CD4-positive, alpha-beta T cell (primary cell): ENCODE measurements around the gene MRPL55. TPM values are rescaled to one million over a fixed set of nuclear protein-coding genes. Genes with fewer than 3 reads are reported as not detected.

Experiments used
- ATAC-seq: fragments of 200-7000 bp; cut with Tn5 transposase; one replicate; pipeline ENCODE4 v1.10.0; 2022; ENCODE audit warnings: mild to moderate bottlenecking; ENCODE audit not compliant: poor library complexity
- CTCF ChIA-PET: fragments of 350-600 bp; sonication (Branson Sonifier 250); formaldehyde crosslinking; loops from one replicate; lab custom pipeline; 2021; ENCODE audit warnings: antibody characterized with exemption, inconsistent platforms; lab: Charles Lee
- POLR2A ChIA-PET: fragments of 350-600 bp; sonication (Branson Sonifier 250); formaldehyde crosslinking; loops from one replicate; lab custom pipeline; 2021; ENCODE audit warnings: antibody characterized with exemption, inconsistent platforms; lab: Charles Lee
- DNase-seq, 14 experiments: peaks; one replicate each; pipeline ENCODE4 v3.0.0-alpha.2; 2013 to 2020; ENCODE audit warnings: mixed read lengths in 2 of 14
- H3K27ac ChIP-seq, 2 donors: one replicate each; pipeline versions ENCODE4 v1.5.1 to v1.7.0; 2013; ENCODE audit warnings: low read length in 2 of 2, low read depth in 1 of 2, mild to moderate bottlenecking in 1 of 2
- H3K27me3 ChIP-seq, 2 experiments: 1 replicate in 1 of 2; 2 replicates in 1 of 2; pipeline versions ENCODE4 v1.6.1 to v1.7.0; 2013; ENCODE audit warnings: low read length in 2 of 2, control low read depth in 1 of 2, mild to moderate bottlenecking in 1 of 2, moderate library complexity in 1 of 2; ENCODE audit not compliant: insufficient read depth in 2 of 2, control insufficient read depth in 1 of 2
- H3K36me3 ChIP-seq: one replicate; pipeline ENCODE4 v1.6.1; 2013; ENCODE audit warnings: low read length, control low read depth; ENCODE audit not compliant: insufficient read depth
- H3K4me1 ChIP-seq: one replicate; pipeline ENCODE4 v1.6.1; 2013; ENCODE audit warnings: low read length, control low read depth; ENCODE audit not compliant: insufficient read depth
- H3K4me3 ChIP-seq: one replicate; pipeline ENCODE4 v1.5.1; 2013; ENCODE audit warnings: mild to moderate bottlenecking, low read length, moderate library complexity
- H3K9me3 ChIP-seq, 2 experiments: 1 replicate in 1 of 2; 2 replicates in 1 of 2; pipeline versions ENCODE4 v1.6.1 to v1.7.0; 2013; ENCODE audit warnings: low read length in 2 of 2, mild to moderate bottlenecking in 2 of 2, control low read depth in 1 of 2, moderate library complexity in 1 of 2; ENCODE audit not compliant: control insufficient read depth in 1 of 2, insufficient read depth in 1 of 2
- H3K27ac Mint-ChIP-seq: one replicate; pipeline ENCODE4 v1.8.0; 2020; ENCODE audit warnings: mixed read lengths
- H3K27me3 Mint-ChIP-seq: one replicate; pipeline ENCODE4 v1.8.0; 2021; ENCODE audit warnings: mixed read lengths
- H3K36me3 Mint-ChIP-seq: one replicate; pipeline ENCODE4 v1.8.0; 2021; ENCODE audit warnings: low read depth, mixed read lengths
- H3K4me1 Mint-ChIP-seq: one replicate; pipeline ENCODE4 v1.8.0; 2021; ENCODE audit warnings: low read depth, mixed read lengths
- H3K4me3 Mint-ChIP-seq: one replicate; pipeline ENCODE4 v1.8.0; 2020; ENCODE audit warnings: mild to moderate bottlenecking, mixed read lengths
- H3K9me3 Mint-ChIP-seq: one replicate; pipeline ENCODE4 v1.8.0; 2020; ENCODE audit warnings: mixed read lengths
- CTCF ChIP-seq: fragments of 200-600 bp; IDR thresholded peaks from one replicate; pipeline ENCODE4 v1.8.0; 2022; ENCODE audit warnings: antibody characterized with exemption, mild to moderate bottlenecking
- intact Hi-C, 2 experiments: fragments of 100-400 bp; cut with DNase I in 1 of 2; cut with micrococcal nuclease in 1 of 2; formaldehyde crosslinking; loops; one replicate each; pipeline versions ENCODE4 v1.15.1 to v1.9.0; 2023 to 2025; cut with DNase I, micrococcal nuclease
- total RNA-seq, 174 experiments: library from RNA in 2 of 174; stranded (reverse) in 2 of 174; gene quantifications; one replicate each; pipeline ENCODE4 v1.2.3 and lab custom pipeline; 2021 to 2026

MRPL55 gene
- total RNA-seq, 2 experiments from 2014 or later: 120 to 128 TPM

- no peaks in the 10 kb centered on the region for H3K27me3 Mint-ChIP-seq
- Histone ChIP-seq H3K27ac (no peak overlapping the region), H3K4me1 (peaks cover 60% of the 10 kb centered on the region), H3K36me3 (peaks cover 38% of the 10 kb centered on the region), H3K4me3 (peak overlapping the region; percentile 78), H3K9me3 (no peaks in the 10 kb centered on the region), H3K27me3 (no peaks in the 10 kb centered on the region)
- peaks cover 44% of the 10 kb centered on the region for H3K4me1 Mint-ChIP-seq
- intact Hi-C loops: loop anchor here in 1 of 2 experiments (10.0 kb wide), 1 partner anchor 1363 kb away; the partner anchor contains the start of gene NUP133
- TF ChIP-seq CTCF: no peak
- H3K27ac Mint-ChIP-seq: peak overlapping the region; percentile 94
- peaks cover 42% of the 10 kb centered on the region for H3K36me3 Mint-ChIP-seq
- no peak for ATAC-seq
- peak overlapping the region; percentile 90 for H3K4me3 Mint-ChIP-seq
- POLR2A ChIA-PET: interaction anchor here (0.6 to 3.9 kb wide), 3 partner anchors 9 to 24 kb away, joined by 3 to 33 read pairs (median 3); partner anchors contain the start of gene IBA57
- no peaks in the 10 kb centered on the region for H3K9me3 Mint-ChIP-seq
- peak in 4 of 14 experiments; percentile 24 to 48 (median 32) for DNase-seq
- CTCF ChIA-PET: interaction anchor here (0.5 to 1.6 kb wide), 2 partner anchors 22 to 38 kb away, joined by 3 to 9 read pairs; partner anchors contain the start of gene IBA57
Measured at GRCh38 chr1:228142155-228142691, 33.1 kb upstream of the MRPL55 start.

GRCh38 chr1:228141226-228142044 is 32.3 kb upstream of the MRPL55 start:
- Histone ChIP-seq H3K9me3 (no peaks in the 10 kb centered on the region), H3K27ac (peak overlapping the region; percentile 92 to 97), H3K4me3 (peak overlapping the region; percentile 78), H3K36me3 (peaks cover 30% of the 10 kb centered on the region), H3K4me1 (peaks cover 56% of the 10 kb centered on the region), H3K27me3 (no peaks in the 10 kb centered on the region)
- H3K36me3 Mint-ChIP-seq: peaks cover 36% of the 10 kb centered on the region
- peak in 5 of 14 experiments; percentile 24 to 80 (median 50) for DNase-seq
- H3K27me3 Mint-ChIP-seq: no peaks in the 10 kb centered on the region
- intact Hi-C loops: loop anchor here in 1 of 2 experiments (1.0 to 10.0 kb wide), 3 partner anchors 23 to 1363 kb away; partner anchors contain the start of genes MRPL55 and NUP133
- CTCF ChIA-PET: interaction anchor here (1.0 to 2.2 kb wide), 3 partner anchors 11 to 317 kb away, joined by 3 to 11 read pairs (median 9); no protein-coding TSS in a partner anchor
- no peak for ATAC-seq
- H3K9me3 Mint-ChIP-seq: no peaks in the 10 kb centered on the region
- peaks cover 44% of the 10 kb centered on the region for H3K4me1 Mint-ChIP-seq
- POLR2A ChIA-PET: interaction anchor here (0.6 to 3.9 kb wide), 7 partner anchors 10 to 345 kb away, joined by 3 to 56 read pairs (median 9); partner anchors contain the start of genes ARF1, IBA57 and RNF187
- H3K4me3 Mint-ChIP-seq: peak overlapping the region; percentile 90
- H3K27ac Mint-ChIP-seq: peak overlapping the region; percentile 94
- TF ChIP-seq CTCF: no peak

GRCh38 chr1:228140724-228141225 is 31.7 kb upstream of the MRPL55 start:
- Mint-ChIP-seq H3K9me3 (no peaks in the 10 kb centered on the region), H3K36me3 (peaks cover 34% of the 10 kb centered on the region), H3K27me3 (no peaks in the 10 kb centered on the region), H3K4me3 (peak overlapping the region; percentile 90), H3K4me1 (peaks cover 44% of the 10 kb centered on the region), H3K27ac (peak overlapping the region; percentile 94)
- TF ChIP-seq CTCF: no peak
- no peaks in the 10 kb centered on the region for H3K9me3 ChIP-seq
- H3K4me3 ChIP-seq: peak overlapping the region; percentile 78
- peak overlapping the region; percentile 92 to 97 for H3K27ac ChIP-seq
- intact Hi-C loops: loop anchor here (1.0 to 10.0 kb wide), 5 partner anchors 24 to 1364 kb away; partner anchors contain the start of genes ARF1 (in 1 of the 2), IBA57 (in 1 of the 2), MRPL55 (in 1 of the 2) and NUP133 (in 1 of the 2)
- H3K36me3 ChIP-seq: peaks cover 24% of the 10 kb centered on the region
- ATAC-seq (no peak), DNase-seq (no peak)
- ChIA-PET POLR2A (interaction anchor here (1.0 to 1.8 kb wide), 10 partner anchors 8 to 346 kb away, joined by 3 to 56 read pairs (median 7); partner anchors contain the start of genes ARF1, IBA57 and RNF187), CTCF (interaction anchor here (1.0 to 2.2 kb wide), 4 partner anchors 10 to 318 kb away, joined by 3 to 11 read pairs (median 9); no protein-coding TSS in a partner anchor)
- H3K27me3 ChIP-seq: no peaks in the 10 kb centered on the region
- H3K4me1 ChIP-seq: peaks cover 56% of the 10 kb centered on the region
